ENCODE data around the gene KLHL6. TPM values are rescaled to one million over a fixed set of nuclear protein-coding genes. Genes with fewer than 3 reads are reported as not detected.
A peak's percentile ranks its signal among the peaks of the same experiment; 100 is the strongest.

The KLHL6 gene
- total and polyA plus RNA-seq, 2 of the 8 experiments (the other 6 are each of a cell fraction or from before 2014, with no cell fraction given): 0.05 TPM; not detected in 1

GRCh38 chr3:183515968-183516851, 39.3 kb downstream of the KLHL6 start:
- Histone ChIP-seq H3K18ac (ENCODE audit: extremely low read depth, low read length) (no peak overlapping the region), H3K79me2 (ENCODE audit: control insufficient read depth in 1 of 2, insufficient read depth in 2 of 2, low read length in 2 of 2) (no peaks in the 10 kb centered on the region), H3K23me2 (ENCODE audit: low read depth, low read length) (no peaks in the 10 kb centered on the region), H4K5ac (ENCODE audit: insufficient read length, low read depth, low read length) (no peak overlapping the region), H3K4me1 (replicated peaks in 1 of 4; ENCODE audit: control insufficient read depth in 3 of 4, insufficient read depth in 4 of 4, low read length in 3 of 4) (peaks cover 5 to 11% (median 8%) of the 10 kb centered on the region in 4 experiments; a peak in 4 of 7 replicates), H2BK15ac (ENCODE audit: low read length) (no peak overlapping the region), H3K27me3 (replicated peaks in 1 of 4; ENCODE audit: control insufficient read depth in 3 of 4, extremely low read depth in 1 of 4, insufficient read depth in 3 of 4, low read length in 3 of 4) (no peaks in the 10 kb centered on the region), H3K4ac (replicated peaks; ENCODE audit: insufficient read length, low read depth, low read length) (no peak overlapping the region), H3K9ac (replicated peaks in 1 of 4; ENCODE audit: extremely low read depth in 1 of 4, low read depth in 3 of 4, low read length in 3 of 4) (no peak overlapping the region), H4K20me1 (replicated peaks in 1 of 2; ENCODE audit: control insufficient read depth in 1 of 2, insufficient read depth in 2 of 2, low read length in 2 of 2) (no peaks in the 10 kb centered on the region), H3K4me2 (ENCODE audit: insufficient read depth in 1 of 2, low read depth in 2 of 2, low read length in 2 of 2) (no peak overlapping the region), H3K56ac (replicated peaks; ENCODE audit: insufficient read length, low read depth, low read length) (no peak overlapping the region), H3K79me1 (ENCODE audit: low read depth, low read length) (no peaks in the 10 kb centered on the region), H3K36me3 (ENCODE audit: control insufficient read depth in 2 of 4, insufficient read depth in 4 of 4, low read length in 3 of 4) (no peaks in the 10 kb centered on the region), H2BK5ac (ENCODE audit: low read depth, low read length) (no peak overlapping the region), H4K91ac (replicated peaks; ENCODE audit: insufficient read length, low read length) (no peak overlapping the region), H2AFZ (ENCODE audit: low read length) (no peak overlapping the region), H3K4me3 (ENCODE audit: extremely low read depth in 1 of 4, insufficient read depth in 2 of 4, low read depth in 3 of 4, low read length in 4 of 4) (no peak overlapping the region), H3K23ac (ENCODE audit: insufficient read length) (no peak overlapping the region), H3K14ac (ENCODE audit: insufficient read length) (no peak overlapping the region), H2BK12ac (ENCODE audit: low read depth, low read length) (no peak overlapping the region), H2BK120ac (replicated peaks; ENCODE audit: low read depth, low read length) (no peak overlapping the region), H4K8ac (ENCODE audit: extremely low read depth, insufficient read depth, low read length) (no peak overlapping the region), H2BK20ac (ENCODE audit: low read length) (0 out of 2 replicates have a peak overlapping the region, but pooled peaks have one; percentile 80), H3K9me3 (ENCODE audit: insufficient read depth in 2 of 2, low read depth in 1 of 2, low read length in 1 of 2) (no peaks in the 10 kb centered on the region), H3K27ac (ENCODE audit: low read depth, low read length) (no peak overlapping the region), H2AK5ac (ENCODE audit: low read depth, low read length) (no peak overlapping the region)
- ChIA-PET CTCF (ENCODE audit: partially characterized antibody) (interaction anchor here (0.6 to 3.2 kb wide), 17 partner anchors 8 to 385 kb away, joined by 3 to 14 read pairs (median 3); no protein-coding TSS in a partner anchor), POLR2A (ENCODE audit: partially characterized antibody) (interaction anchor here (0.6 to 1.2 kb wide), 4 partner anchors 12 to 189 kb away, joined by 3 to 4 read pairs (median 4); no protein-coding TSS in a partner anchor)
- FAIRE-seq: no peak
- no peak for DNase-seq (ENCODE audit: low read depth in 1 of 2, low spot score in 2 of 2)
- WGBS, 2 experiments (ENCODE audit: extremely low coverage in 1 of 2, insufficient coverage in 1 of 2, insufficient read length in 1 of 2, insufficient replicate concordance in 2 of 2, low coverage in 1 of 2, low lambda C conversion rate in 2 of 2, missing lambda C conversion rate in 1 of 2): 86% methylated on average over 9 of the region's 9 CpGs; no CpG with 5 or more reads in 1 of the 2 experiments
- TF ChIP-seq CTCF (IDR thresholded peaks at IDR 0.05; ENCODE audit: control extremely low read depth in 1 of 3, insufficient read depth in 1 of 3, low read depth in 1 of 3, low read length in 3 of 3): peak in 2 of 3 experiments; percentile 38 to 56; a peak in 3 of 4 replicates
- TF ChIP-seq RAD21 (IDR thresholded peaks at IDR 0.05 in 1 of 2, conservative IDR thresholded peaks at IDR 0.05 in 1 of 2; ENCODE audit: low read depth in 2 of 2, low read length in 2 of 2): peak; percentile 47 to 61
- no peak for TF ChIP-seq SAP30 (IDR thresholded peaks at IDR 0.05; ENCODE audit: insufficient read depth, insufficient replicate concordance, low read length)
- TF ChIP-seq RXRA (IDR thresholded peaks at IDR 0.05; ENCODE audit: insufficient read depth, low read depth, low read length): no peak
- no peak for TF ChIP-seq ASH2L (IDR thresholded peaks at IDR 0.05; ENCODE audit: low read length)
- TF ChIP-seq GTF2F1 (IDR thresholded peaks at IDR 0.05; ENCODE audit: borderline replicate concordance, low read depth, low read length): no peak
